ENCODE measurements around the gene THAP10. TPM values are rescaled to one million over a fixed set of nuclear protein-coding genes. Genes with fewer than 3 reads are reported as not detected.

Gene THAP10
- total RNA-seq, 1 donor from 2014 or later, result 1.6 TPM

GRCh38 chr15:70892912-70893560 lies 803 bp upstream of the THAP10 start:
- peak overlapping the region; percentile 89 for H3K27ac ChIP-seq (ENCODE audit: low read depth, low read length)
- peak overlapping the region; percentile 89 for H3K4me2 ChIP-seq (ENCODE audit: low read length)
- no peaks in the 10 kb centered on the region for H3K27me3 Mint-ChIP-seq (ENCODE audit: low read depth, unreplicated experiment)

GRCh38 chr15:70882361-70882760 lies 9.9 kb downstream of the THAP10 start:
- H3K36me3 ChIP-seq (ENCODE audit: insufficient read depth, low read length), result no peaks in the 10 kb centered on the region
- peaks cover 4% of the 10 kb centered on the region for H3K4me1 ChIP-seq (ENCODE audit: insufficient read depth, low read length)
- Mint-ChIP-seq H3K4me1 (ENCODE audit: low read depth, unreplicated experiment) (peaks cover 9% of the 10 kb centered on the region), H3K27ac (ENCODE audit: unreplicated experiment) (peak overlapping the region; percentile 18), H3K27me3 (ENCODE audit: low read depth, unreplicated experiment) (no peaks in the 10 kb centered on the region), H3K36me3 (ENCODE audit: low read depth, unreplicated experiment) (no peaks in the 10 kb centered on the region), H3K9me3 (ENCODE audit: unreplicated experiment) (no peaks in the 10 kb centered on the region), H3K4me3 (ENCODE audit: unreplicated experiment) (no peak overlapping the region)
- TF ChIP-seq EZH2 (IDR thresholded peaks at IDR 0.05; ENCODE audit: insufficient read depth, low read length) (no peak), CTCF (IDR thresholded peaks at IDR 0.05; ENCODE audit: insufficient read depth, low read depth, low read length) (no peak)
- H4K20me1 ChIP-seq (ENCODE audit: insufficient read depth, low read length), result no peaks in the 10 kb centered on the region
- DNase-seq (ENCODE audit: low read depth) (peak; percentile 52), FAIRE-seq (peak; percentile 45)
- H3K9ac ChIP-seq (ENCODE audit: low read length), result no peak overlapping the region
- H3K9me3 ChIP-seq (ENCODE audit: insufficient read depth, low read depth, low read length), result no peaks in the 10 kb centered on the region
- no peak overlapping the region for H3K27ac ChIP-seq (ENCODE audit: low read depth, low read length)
- no peak overlapping the region for H3K4me2 ChIP-seq (ENCODE audit: low read length)
- H2AFZ ChIP-seq (ENCODE audit: low read depth, low read length), result no peak overlapping the region
- H3K27me3 ChIP-seq (ENCODE audit: insufficient read depth, low read length), result no peaks in the 10 kb centered on the region
- H3K4me3 ChIP-seq (ENCODE audit: insufficient read depth, low read depth, low read length), result no peak overlapping the region
- H3K79me2 ChIP-seq (ENCODE audit: insufficient read depth, low read length), result no peaks in the 10 kb centered on the region

More at GRCh38 chr15:70892912-70893560, 803 bp upstream of the THAP10 start:
- no peaks in the 10 kb centered on the region for H3K9me3 ChIP-seq (ENCODE audit: insufficient read depth, low read depth, low read length)
- no peaks in the 10 kb centered on the region for H3K27me3 ChIP-seq (ENCODE audit: insufficient read depth, low read length)
- peaks cover 22% of the 10 kb centered on the region for H3K79me2 ChIP-seq (ENCODE audit: insufficient read depth, low read length)
- FAIRE-seq (peak; percentile 26), DNase-seq (ENCODE audit: low read depth) (peak; percentile 41)
- peak; percentile 69 for TF ChIP-seq CTCF (IDR thresholded peaks at IDR 0.05; ENCODE audit: insufficient read depth, low read depth, low read length)
- no peak for TF ChIP-seq EZH2 (IDR thresholded peaks at IDR 0.05; ENCODE audit: insufficient read depth, low read length)
- no peaks in the 10 kb centered on the region for H3K36me3 Mint-ChIP-seq (ENCODE audit: low read depth, unreplicated experiment)
- peak overlapping the region; percentile 96 for H3K4me3 Mint-ChIP-seq (ENCODE audit: unreplicated experiment)
- H2AFZ ChIP-seq (ENCODE audit: low read depth, low read length), result peak overlapping the region; percentile 83
- H3K4me3 ChIP-seq (ENCODE audit: insufficient read depth, low read depth, low read length), result peak overlapping the region; percentile 94
- peaks cover 3% of the 10 kb centered on the region for H3K36me3 ChIP-seq (ENCODE audit: insufficient read depth, low read length)
- no peaks in the 10 kb centered on the region for H4K20me1 ChIP-seq (ENCODE audit: insufficient read depth, low read length)
- H3K27ac Mint-ChIP-seq (ENCODE audit: unreplicated experiment), result peak overlapping the region; percentile 86
- peak overlapping the region; percentile 87 for H3K9ac ChIP-seq (ENCODE audit: low read length)
- peaks cover 2% of the 10 kb centered on the region for H3K9me3 Mint-ChIP-seq (ENCODE audit: unreplicated experiment)
- H3K4me1 ChIP-seq (ENCODE audit: insufficient read depth, low read length), result peaks cover 8% of the 10 kb centered on the region
- H3K4me1 Mint-ChIP-seq (ENCODE audit: low read depth, unreplicated experiment), result peaks cover 5% of the 10 kb centered on the region

- no peak overlapping the region for H2AFZ ChIP-seq (ENCODE audit: low read depth, low read length)
- H3K9ac ChIP-seq (ENCODE audit: low read length), result no peak overlapping the region
- FAIRE-seq (no peak), DNase-seq (ENCODE audit: low read depth) (no peak)
- no peaks in the 10 kb centered on the region for H3K36me3 ChIP-seq (ENCODE audit: insufficient read depth, low read length)
- no peaks in the 10 kb centered on the region for H3K9me3 ChIP-seq (ENCODE audit: insufficient read depth, low read depth, low read length)
- H3K4me3 ChIP-seq (ENCODE audit: insufficient read depth, low read depth, low read length), result no peak overlapping the region
- TF ChIP-seq EZH2 (IDR thresholded peaks at IDR 0.05; ENCODE audit: insufficient read depth, low read length) (no peak), CTCF (IDR thresholded peaks at IDR 0.05; ENCODE audit: insufficient read depth, low read depth, low read length) (no peak)
- Mint-ChIP-seq H3K4me1 (ENCODE audit: low read depth, unreplicated experiment) (peaks cover 9% of the 10 kb centered on the region), H3K27ac (ENCODE audit: unreplicated experiment) (no peak overlapping the region), H3K36me3 (ENCODE audit: low read depth, unreplicated experiment) (no peaks in the 10 kb centered on the region), H3K4me3 (ENCODE audit: unreplicated experiment) (no peak overlapping the region), H3K9me3 (ENCODE audit: unreplicated experiment) (no peaks in the 10 kb centered on the region), H3K27me3 (ENCODE audit: low read depth, unreplicated experiment) (no peaks in the 10 kb centered on the region)
- no peak overlapping the region for H3K4me2 ChIP-seq (ENCODE audit: low read length)
- no peaks in the 10 kb centered on the region for H3K79me2 ChIP-seq (ENCODE audit: insufficient read depth, low read length)
- H3K27ac ChIP-seq (ENCODE audit: low read depth, low read length), result no peak overlapping the region
- no peaks in the 10 kb centered on the region for H4K20me1 ChIP-seq (ENCODE audit: insufficient read depth, low read length)
- H3K4me1 ChIP-seq (ENCODE audit: insufficient read depth, low read length), result peaks cover 4% of the 10 kb centered on the region
- no peaks in the 10 kb centered on the region for H3K27me3 ChIP-seq (ENCODE audit: insufficient read depth, low read length)
These were observed 11.5 kb downstream of the THAP10 start for GRCh38 chr15:70880781-70881180.
